Tibial nerve (tissue), 4 donors: ENCODE data around the gene SPOPL.

Experiments used
- EP300 ChIP-seq, 2 donors: sonication (generic); formaldehyde crosslinking; IDR thresholded peaks; one replicate each; pipeline ENCODE4 v1.6.1; 2017; ENCODE audit warnings: antibody characterized with exemption in 2 of 2, mild to moderate bottlenecking in 1 of 2
- POLR2A ChIP-seq, 2 donors: fragments of 450-650 bp; IDR thresholded peaks; one replicate each; pipeline ENCODE4 v1.6.1; 2017; ENCODE audit warnings: antibody characterized with exemption in 2 of 2, mild to moderate bottlenecking in 2 of 2, moderate library complexity in 2 of 2
- TF ChIP-seq, protein P1 (sequence below), 5 experiments: fragments of 200-600 bp in 3 of 5; fragments of 450-650 bp in 2 of 5; sonication (generic) in 3 of 5; IDR thresholded peaks; one replicate each; pipeline ENCODE4 v1.5.1; 2016 to 2019; ENCODE audit warnings: antibody characterized with exemption in 5 of 5, mild to moderate bottlenecking in 3 of 5, moderate library complexity in 2 of 5

DNA sequence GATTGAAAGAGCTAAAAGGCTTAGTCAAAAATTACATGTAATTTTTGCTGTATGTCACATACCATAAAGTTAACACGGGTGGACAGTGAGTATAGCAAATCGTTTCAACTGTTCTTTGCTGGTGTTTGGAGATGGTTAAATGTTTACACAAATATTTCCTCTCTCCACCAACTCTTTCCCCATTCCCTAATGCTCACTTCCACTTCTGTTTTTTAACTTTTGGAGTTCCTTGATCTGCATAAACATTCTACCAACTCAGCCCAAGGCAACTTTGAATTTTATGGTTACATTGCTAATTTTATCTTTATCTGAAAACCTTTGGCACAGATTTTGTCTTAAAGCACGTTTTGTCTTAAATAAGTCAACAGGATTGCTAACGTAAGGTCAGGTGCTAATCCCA, 1.9 kb upstream of the SPOPL start:
- TF ChIP-seq, protein P1, sequence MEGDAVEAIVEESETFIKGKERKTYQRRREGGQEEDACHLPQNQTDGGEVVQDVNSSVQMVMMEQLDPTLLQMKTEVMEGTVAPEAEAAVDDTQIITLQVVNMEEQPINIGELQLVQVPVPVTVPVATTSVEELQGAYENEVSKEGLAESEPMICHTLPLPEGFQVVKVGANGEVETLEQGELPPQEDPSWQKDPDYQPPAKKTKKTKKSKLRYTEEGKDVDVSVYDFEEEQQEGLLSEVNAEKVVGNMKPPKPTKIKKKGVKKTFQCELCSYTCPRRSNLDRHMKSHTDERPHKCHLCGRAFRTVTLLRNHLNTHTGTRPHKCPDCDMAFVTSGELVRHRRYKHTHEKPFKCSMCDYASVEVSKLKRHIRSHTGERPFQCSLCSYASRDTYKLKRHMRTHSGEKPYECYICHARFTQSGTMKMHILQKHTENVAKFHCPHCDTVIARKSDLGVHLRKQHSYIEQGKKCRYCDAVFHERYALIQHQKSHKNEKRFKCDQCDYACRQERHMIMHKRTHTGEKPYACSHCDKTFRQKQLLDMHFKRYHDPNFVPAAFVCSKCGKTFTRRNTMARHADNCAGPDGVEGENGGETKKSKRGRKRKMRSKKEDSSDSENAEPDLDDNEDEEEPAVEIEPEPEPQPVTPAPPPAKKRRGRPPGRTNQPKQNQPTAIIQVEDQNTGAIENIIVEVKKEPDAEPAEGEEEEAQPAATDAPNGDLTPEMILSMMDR (IDR thresholded peaks at IDR 0.05) = no peak
- TF ChIP-seq POLR2A (IDR thresholded peaks at IDR 0.05) = no peak
- no peak for TF ChIP-seq EP300 (IDR thresholded peaks at IDR 0.05)
